BJ (cell line): ENCODE results near the gene LRCOL1. TPM values are rescaled to one million over a fixed set of nuclear protein-coding genes. Genes with fewer than 3 reads are reported as not detected.

ENCODE experiments used
- CTCF ChIA-PET: fragments of 350-600 bp; formaldehyde crosslinking; extraction: SDS; loops from one replicate; lab custom pipeline; 2021; ENCODE audit warnings: antibody characterized with exemption, inconsistent platforms; lab: Yijun Ruan, JAX
- POLR2A ChIA-PET: fragments of 300-600 bp; sonication (Branson Sonifier 250); formaldehyde crosslinking; extraction: SDS; loops from one replicate; lab custom pipeline; 2021; ENCODE audit warnings: antibody characterized with exemption; lab: Charles Lee
- DNase-seq: peaks from one replicate; pipeline ENCODE4 v3.0.0-alpha.2; 2011; ENCODE audit warnings: low read depth
- H3K27me3 ChIP-seq: 2 replicates; pipeline ENCODE4 v1.6.0; 2011; ENCODE audit warnings: low read length; ENCODE audit not compliant: control insufficient read depth, insufficient read depth
- H3K36me3 ChIP-seq: 2 replicates; pipeline ENCODE4 v1.5.1; 2011; ENCODE audit warnings: low read length; ENCODE audit not compliant: control insufficient read depth, insufficient read depth
- H3K4me3 ChIP-seq: 2 replicates; pipeline ENCODE4 v1.5.1; 2011; ENCODE audit warnings: low read depth, mild to moderate bottlenecking, control low read depth, low read length
- polyA plus RNA-seq: library from polyadenylated mRNA; depleted of rRNA; stranded (reverse); fragments of >200 nt; gene quantifications from 2 replicates; pipeline ENCODE4 v1.2.3, GENCODE V29; 2011
- TF ChIP-seq, protein P1 (sequence below): IDR thresholded peaks from 2 replicates; pipeline ENCODE4 v1.5.1; 2011; ENCODE audit warnings: low read depth, mild to moderate bottlenecking, control low read depth, inconsistent platforms, low read length, moderate library complexity; ENCODE audit not compliant: insufficient read depth

The LRCOL1 gene
- polyA plus RNA-seq, 1 experiment: 0.15 TPM

- H3K27me3 ChIP-seq: no peaks in the 10 kb centered on the region
- H3K4me3 ChIP-seq: no peak overlapping the region
- DNase-seq: no peak
- ChIA-PET POLR2A (no interaction called here), CTCF (interaction anchor here (0.8 to 2.1 kb wide), 4 partner anchors 15 to 44 kb away, joined by 3 to 6 read pairs (median 4); partner anchors contain the start of gene LRCOL1)
- TF ChIP-seq, protein P1, sequence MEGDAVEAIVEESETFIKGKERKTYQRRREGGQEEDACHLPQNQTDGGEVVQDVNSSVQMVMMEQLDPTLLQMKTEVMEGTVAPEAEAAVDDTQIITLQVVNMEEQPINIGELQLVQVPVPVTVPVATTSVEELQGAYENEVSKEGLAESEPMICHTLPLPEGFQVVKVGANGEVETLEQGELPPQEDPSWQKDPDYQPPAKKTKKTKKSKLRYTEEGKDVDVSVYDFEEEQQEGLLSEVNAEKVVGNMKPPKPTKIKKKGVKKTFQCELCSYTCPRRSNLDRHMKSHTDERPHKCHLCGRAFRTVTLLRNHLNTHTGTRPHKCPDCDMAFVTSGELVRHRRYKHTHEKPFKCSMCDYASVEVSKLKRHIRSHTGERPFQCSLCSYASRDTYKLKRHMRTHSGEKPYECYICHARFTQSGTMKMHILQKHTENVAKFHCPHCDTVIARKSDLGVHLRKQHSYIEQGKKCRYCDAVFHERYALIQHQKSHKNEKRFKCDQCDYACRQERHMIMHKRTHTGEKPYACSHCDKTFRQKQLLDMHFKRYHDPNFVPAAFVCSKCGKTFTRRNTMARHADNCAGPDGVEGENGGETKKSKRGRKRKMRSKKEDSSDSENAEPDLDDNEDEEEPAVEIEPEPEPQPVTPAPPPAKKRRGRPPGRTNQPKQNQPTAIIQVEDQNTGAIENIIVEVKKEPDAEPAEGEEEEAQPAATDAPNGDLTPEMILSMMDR: no peak
- no peaks in the 10 kb centered on the region for H3K36me3 ChIP-seq
Measured at GRCh38 chr12:132595183-132595582, 15.2 kb downstream of the LRCOL1 start.

DNA sequence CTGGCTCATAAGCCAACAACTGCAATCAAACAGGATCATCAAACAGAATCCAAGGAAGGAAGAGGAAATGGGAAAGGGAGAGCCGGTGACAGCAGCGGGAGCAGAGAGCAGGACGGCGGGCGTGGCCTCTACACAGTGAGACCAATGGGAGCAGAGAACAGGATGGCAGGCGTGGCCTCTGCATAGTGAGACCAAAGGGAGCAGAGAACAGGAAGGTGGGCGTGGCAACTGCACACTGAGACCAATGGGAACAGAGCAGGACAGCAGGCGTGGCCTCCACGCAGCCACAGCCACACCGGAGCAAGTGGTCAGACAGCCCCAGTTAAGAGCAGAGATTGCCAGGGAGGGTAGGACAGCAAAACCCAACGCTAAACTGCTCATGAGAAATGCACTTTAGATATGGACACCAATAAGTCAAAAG is 16.4 kb downstream of the LRCOL1 start:
- no peak overlapping the region for H3K4me3 ChIP-seq
- ChIA-PET CTCF (interaction anchor here (1.6 kb wide), 2 partner anchors 33 to 45 kb away, joined by 3 to 5 read pairs; no protein-coding TSS in a partner anchor), POLR2A (no interaction called here)
- TF ChIP-seq, protein P1: no peak
- H3K27me3 ChIP-seq: no peaks in the 10 kb centered on the region
- DNase-seq: peak; percentile 79
- H3K36me3 ChIP-seq: no peaks in the 10 kb centered on the region

- ChIA-PET CTCF (no interaction called here), POLR2A (no interaction called here)
- TF ChIP-seq, protein P1: no peak
- no peak overlapping the region for H3K4me3 ChIP-seq
- no peaks in the 10 kb centered on the region for H3K27me3 ChIP-seq
- H3K36me3 ChIP-seq: no peaks in the 10 kb centered on the region
- DNase-seq: no peak
Measured at GRCh38 chr12:132593521-132593920, 16.9 kb downstream of the LRCOL1 start.

DNA sequence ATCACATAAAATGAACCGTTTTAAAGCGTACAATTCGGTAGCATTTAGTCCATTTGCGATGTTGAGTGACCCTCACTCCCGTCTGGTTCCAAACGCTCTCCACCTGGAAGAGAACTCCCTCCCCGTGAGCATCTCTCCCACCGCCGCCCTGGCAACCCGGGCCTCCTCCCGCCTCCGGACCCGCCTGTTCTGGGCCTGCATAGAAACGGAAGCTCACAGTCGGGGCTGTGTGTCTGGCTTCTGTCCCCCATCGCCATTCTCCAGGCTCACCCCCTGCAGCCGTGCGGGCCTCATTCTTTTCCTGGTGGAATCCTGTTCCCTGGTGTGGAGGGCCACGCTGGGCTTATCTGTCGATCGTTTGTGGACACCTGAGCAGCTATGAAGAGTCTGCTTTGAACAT is 17.3 kb downstream of the LRCOL1 start:
- CTCF ChIA-PET: no interaction called here
- POLR2A ChIA-PET: no interaction called here

GRCh38 chr12:132592282-132592970 is 18.0 kb downstream of the LRCOL1 start:
- CTCF ChIA-PET: no interaction called here

More for the DNA sequence above, 17.3 kb downstream of the LRCOL1 start:
- Histone ChIP-seq H3K27me3 (no peaks in the 10 kb centered on the region), H3K4me3 (no peak overlapping the region), H3K36me3 (no peaks in the 10 kb centered on the region)
- TF ChIP-seq, protein P1: no peak
- DNase-seq: no peak

More at GRCh38 chr12:132592282-132592970, 18.0 kb downstream of the LRCOL1 start:
- no peak for DNase-seq
- TF ChIP-seq, protein P1: no peak
- H3K4me3 ChIP-seq: no peak overlapping the region
- no peaks in the 10 kb centered on the region for H3K36me3 ChIP-seq
- no peaks in the 10 kb centered on the region for H3K27me3 ChIP-seq
- POLR2A ChIA-PET: no interaction called here
